Gastroesophageal sphincter (tissue), 4 donors: ENCODE measurements around the gene SH3RF3. TPM values are rescaled to one million over a fixed set of nuclear protein-coding genes. Genes with fewer than 3 reads are reported as not detected.
A peak's percentile ranks its signal among the peaks of the same experiment; 100 is the strongest.

ENCODE experiments used
- ATAC-seq: fragments of 150-250 bp; one replicate; pipeline ENCODE4 v1.9.1; 2016; ENCODE audit warnings: mild to moderate bottlenecking, moderate library complexity
- H3K27ac ChIP-seq, 4 donors: fragments of 200-600 bp; sonication (generic) in 3 of 4; 1 replicate in 3 of 4; 2 replicates in 1 of 4; pipeline ENCODE4 v1.5.1; 2016 to 2019
- H3K27me3 ChIP-seq: fragments of 200-600 bp; sonication (generic); one replicate; pipeline ENCODE4 v1.5.1; 2019
- H3K36me3 ChIP-seq, 2 donors: fragments of 200-600 bp; sonication (generic); one replicate each; pipeline ENCODE4 v1.5.1; 2019; ENCODE audit warnings: control low read depth in 1 of 2
- H3K4me1 ChIP-seq, 3 donors: fragments of 200-600 bp; sonication (generic); 1 replicate in 2 of 3; 2 replicates in 1 of 3; pipeline ENCODE4 v1.5.1; 2016 to 2019; ENCODE audit warnings: control low read depth in 2 of 3
- H3K4me3 ChIP-seq, 2 donors: fragments of 200-600 bp; sonication (generic); one replicate each; pipeline ENCODE4 v1.5.1; 2019; ENCODE audit warnings: mild to moderate bottlenecking in 1 of 2, moderate library complexity in 1 of 2
- H3K9me3 ChIP-seq, 3 donors: fragments of 200-600 bp; sonication (generic); one replicate each; pipeline ENCODE4 v1.5.1; 2017 to 2019; ENCODE audit warnings: control low read depth in 2 of 3
- CTCF ChIP-seq, 4 experiments: fragments of 200-600 bp in 2 of 4; fragments of 450-650 bp in 2 of 4; sonication (generic) in 1 of 4; IDR thresholded peaks; one replicate each; pipeline ENCODE4 v1.5.1; 2017 to 2019; ENCODE audit warnings: antibody characterized with exemption in 4 of 4, mild to moderate bottlenecking in 2 of 4, moderate library complexity in 2 of 4
- EP300 ChIP-seq: sonication (generic); formaldehyde crosslinking; IDR thresholded peaks from one replicate; pipeline ENCODE4 v1.6.1; 2017; ENCODE audit warnings: antibody characterized with exemption, mild to moderate bottlenecking
- POLR2A ChIP-seq, 2 donors: fragments of 450-650 bp; IDR thresholded peaks; one replicate each; pipeline ENCODE4 v1.6.1; 2017; ENCODE audit warnings: antibody characterized with exemption in 2 of 2, mild to moderate bottlenecking in 2 of 2, moderate library complexity in 1 of 2
- POLR2AphosphoS5 ChIP-seq: sonication (generic); formaldehyde crosslinking; IDR thresholded peaks from one replicate; pipeline ENCODE4 v1.6.1; 2017; ENCODE audit warnings: antibody characterized with exemption
- WGBS, 2 donors: methylation state at CpG; one replicate each; pipeline ENCODE4 v1.1.5; 2018; ENCODE audit warnings: low coverage in 1 of 2; 5-methylcytosine and 5-hydroxymethylcytosine counted together
- total RNA-seq, 4 donors: library from RNA; depleted of rRNA; stranded (reverse); fragments of >200 nt; gene quantifications; one replicate each; pipeline ENCODE4 v1.1.0, GENCODE V29; 2016

SH3RF3 gene
- total RNA-seq, 4 donors from 2014 or later, result 10.1 to 15.8 (median 13.2) TPM

DNA sequence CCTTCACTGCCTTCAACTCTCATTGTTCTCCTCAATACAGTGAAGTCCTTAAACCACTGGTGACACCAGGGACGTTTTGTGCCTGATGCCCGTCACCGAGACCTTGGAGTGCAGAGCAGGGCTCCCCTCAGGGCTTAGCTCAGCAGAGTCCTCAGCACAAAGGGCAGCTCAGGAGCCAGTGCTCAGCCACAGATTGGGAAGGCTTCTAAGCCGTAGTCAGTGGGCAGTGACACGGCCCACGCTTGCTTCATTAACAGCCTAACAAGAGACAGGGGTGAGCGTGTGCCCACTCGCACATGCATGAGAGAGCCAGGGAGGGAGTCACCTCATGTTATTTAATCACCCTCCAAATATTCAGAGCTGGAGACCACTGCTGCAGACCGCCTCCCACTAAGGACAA lies 137.5 kb downstream of the SH3RF3 start:
- ATAC-seq, result no peak
- no peak for TF ChIP-seq EP300
- TF ChIP-seq CTCF (IDR thresholded peaks at IDR 0.05), result no peak
- no peak for TF ChIP-seq POLR2A (IDR thresholded peaks at IDR 0.05)
- TF ChIP-seq POLR2AphosphoS5, result no peak
- peaks cover 0 to 37% (median 17%) of the 10 kb centered on the region in 3 donors for H3K4me1 ChIP-seq
- no peaks in the 10 kb centered on the region for H3K27me3 ChIP-seq
- no peak overlapping the region for H3K27ac ChIP-seq
- H3K4me3 ChIP-seq, result no peak overlapping the region
- no peaks in the 10 kb centered on the region for H3K9me3 ChIP-seq
- no peaks in the 10 kb centered on the region for H3K36me3 ChIP-seq
- WGBS, 2 donors, result 100% methylated on average over 1 of the region's 9 CpGs; no CpG with 5 or more reads in 1 of the 2 donors

- no peak overlapping the region for H3K4me3 ChIP-seq
- no peaks in the 10 kb centered on the region for H3K27me3 ChIP-seq
- H3K4me1 ChIP-seq, result peaks cover 0 to 37% (median 17%) of the 10 kb centered on the region in 3 donors
- H3K27ac ChIP-seq, result peak overlapping the region in 3 of 4 donors; percentile 21 to 64 (median 41)
- ATAC-seq, result peak; percentile 54
- 78 to 85% methylated on average over 4 to 6 of the region's 16 CpGs for WGBS, 2 donors
- no peaks in the 10 kb centered on the region for H3K9me3 ChIP-seq
- TF ChIP-seq POLR2A (IDR thresholded peaks at IDR 0.05), result no peak
- TF ChIP-seq CTCF (IDR thresholded peaks at IDR 0.05), result no peak
- no peak for TF ChIP-seq POLR2AphosphoS5
- TF ChIP-seq EP300, result no peak
- H3K36me3 ChIP-seq, result no peaks in the 10 kb centered on the region
Measured at GRCh38 chr2:109266998-109267854, 138.2 kb downstream of the SH3RF3 start.

DNA sequence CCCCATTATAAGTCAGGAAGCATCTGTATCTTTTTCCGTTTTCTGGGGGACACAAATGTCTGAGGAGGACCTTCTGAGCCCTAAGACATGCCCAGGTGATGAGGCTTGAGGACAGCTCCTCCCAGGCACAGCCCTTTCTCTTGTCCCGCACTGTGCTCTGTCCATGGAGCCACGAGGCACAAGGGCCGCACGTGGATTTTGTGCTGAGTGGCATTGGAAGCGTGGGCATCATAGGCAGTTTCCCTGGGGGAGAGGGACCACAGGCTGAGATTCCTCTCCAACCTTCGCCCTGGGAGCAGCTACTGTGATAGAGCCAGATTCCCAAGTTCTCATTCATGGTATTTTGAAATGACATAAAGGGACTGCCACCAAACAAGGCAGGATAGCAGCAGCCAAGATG lies 139.9 kb downstream of the SH3RF3 start:
- Histone ChIP-seq H3K9me3 (no peaks in the 10 kb centered on the region), H3K27me3 (no peaks in the 10 kb centered on the region), H3K36me3 (no peaks in the 10 kb centered on the region), H3K27ac (no peak overlapping the region), H3K4me3 (no peak overlapping the region), H3K4me1 (peaks cover 0 to 37% (median 17%) of the 10 kb centered on the region in 3 donors)
- 92% methylated on average over 2 of the region's 7 CpGs; no CpG with 5 or more reads in 1 of the 2 donors for WGBS, 2 donors
- ATAC-seq, result no peak
- TF ChIP-seq POLR2A (IDR thresholded peaks at IDR 0.05) (no peak), POLR2AphosphoS5 (no peak), EP300 (no peak), CTCF (IDR thresholded peaks at IDR 0.05) (no peak)

- Histone ChIP-seq H3K27ac (no peak overlapping the region), H3K9me3 (no peaks in the 10 kb centered on the region), H3K36me3 (no peaks in the 10 kb centered on the region), H3K4me3 (no peak overlapping the region), H3K27me3 (no peaks in the 10 kb centered on the region), H3K4me1 (peaks cover 0 to 32% (median 17%) of the 10 kb centered on the region in 3 donors)
- WGBS, 2 donors, result 82 to 93% methylated on average over 6 to 8 of the region's 11 CpGs
- no peak for TF ChIP-seq POLR2A (IDR thresholded peaks at IDR 0.05)
- TF ChIP-seq POLR2AphosphoS5, result no peak
- no peak for TF ChIP-seq CTCF (IDR thresholded peaks at IDR 0.05)
- no peak for TF ChIP-seq EP300
- ATAC-seq, result no peak
Measured at GRCh38 chr2:109269706-109270504, 140.9 kb downstream of the SH3RF3 start.
